Bronchial epithelial cell (primary cell): ENCODE measurements around the gene KIAA0040. TPM values are rescaled to one million over a fixed set of nuclear protein-coding genes. Genes with fewer than 3 reads are reported as not detected.
"Not testable (repeated sequence)": the region's sequence is repeated elsewhere in the genome, so short reads cannot be mapped to it uniquely, and the experiment has no call there.

Experiments used
- DNase-seq: peaks from one replicate; pipeline ENCODE4 v3.0.0-alpha.2; 2010; ENCODE audit warnings: low read depth
- FAIRE-seq: peaks from 2 replicates; lab custom pipeline; 2011; peaks lifted over from hg19 to GRCh38; lab: Jason Lieb, UNC
- H3K27me3 ChIP-seq: 2 replicates; pipeline ENCODE4 v1.5.1; 2011; ENCODE audit warnings: low read length; ENCODE audit not compliant: control insufficient read depth, insufficient read depth
- H3K36me3 ChIP-seq: 2 replicates; pipeline ENCODE4 v1.5.1; 2011; ENCODE audit warnings: low read length; ENCODE audit not compliant: control insufficient read depth, insufficient read depth
- H3K4me3 ChIP-seq: 2 replicates; pipeline ENCODE4 v1.5.1; 2011; ENCODE audit warnings: mild to moderate bottlenecking, low read depth, low read length, control low read depth
- total RNA-seq: library from RNA; depleted of rRNA; stranded (reverse); fragments of >200 nt; gene quantifications from 2 replicates; pipeline ENCODE4 v1.2.1, GENCODE V29; 2014
- TF ChIP-seq, protein P1 (sequence below): IDR thresholded peaks from 2 replicates; pipeline ENCODE4 v1.5.1; 2011; ENCODE audit warnings: mild to moderate bottlenecking, moderate library complexity, low read length, control low read depth, inconsistent platforms; ENCODE audit not compliant: insufficient read depth, severe bottlenecking

Gene KIAA0040
- total RNA-seq, 1 donor from 2014 or later = 3.9 TPM

DNA sequence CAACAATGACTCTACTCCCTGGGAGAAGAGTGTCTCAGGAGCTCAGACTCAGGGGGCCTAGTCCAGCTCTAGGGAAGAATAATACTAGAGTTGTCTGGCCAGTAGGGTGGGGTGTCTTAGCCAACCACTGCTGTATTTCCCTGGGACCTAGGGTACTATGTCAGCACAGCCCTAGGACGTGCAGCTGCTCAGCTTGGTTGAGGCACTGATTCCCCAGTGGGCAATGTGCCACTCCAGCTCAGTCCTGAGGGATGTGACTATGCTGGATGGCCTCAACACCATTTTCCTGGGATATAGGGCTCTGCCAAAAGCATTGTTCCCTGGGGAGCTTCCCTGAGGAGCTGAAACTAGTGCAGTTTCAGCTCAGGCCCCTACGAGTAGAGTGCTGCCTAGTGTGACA lies 77.6 kb downstream of the KIAA0040 start:
- no peaks in the 10 kb centered on the region for H3K36me3 ChIP-seq
- DNase-seq = no peak
- H3K4me3 ChIP-seq = no peak overlapping the region
- FAIRE-seq = no peak
- TF ChIP-seq, protein P1, sequence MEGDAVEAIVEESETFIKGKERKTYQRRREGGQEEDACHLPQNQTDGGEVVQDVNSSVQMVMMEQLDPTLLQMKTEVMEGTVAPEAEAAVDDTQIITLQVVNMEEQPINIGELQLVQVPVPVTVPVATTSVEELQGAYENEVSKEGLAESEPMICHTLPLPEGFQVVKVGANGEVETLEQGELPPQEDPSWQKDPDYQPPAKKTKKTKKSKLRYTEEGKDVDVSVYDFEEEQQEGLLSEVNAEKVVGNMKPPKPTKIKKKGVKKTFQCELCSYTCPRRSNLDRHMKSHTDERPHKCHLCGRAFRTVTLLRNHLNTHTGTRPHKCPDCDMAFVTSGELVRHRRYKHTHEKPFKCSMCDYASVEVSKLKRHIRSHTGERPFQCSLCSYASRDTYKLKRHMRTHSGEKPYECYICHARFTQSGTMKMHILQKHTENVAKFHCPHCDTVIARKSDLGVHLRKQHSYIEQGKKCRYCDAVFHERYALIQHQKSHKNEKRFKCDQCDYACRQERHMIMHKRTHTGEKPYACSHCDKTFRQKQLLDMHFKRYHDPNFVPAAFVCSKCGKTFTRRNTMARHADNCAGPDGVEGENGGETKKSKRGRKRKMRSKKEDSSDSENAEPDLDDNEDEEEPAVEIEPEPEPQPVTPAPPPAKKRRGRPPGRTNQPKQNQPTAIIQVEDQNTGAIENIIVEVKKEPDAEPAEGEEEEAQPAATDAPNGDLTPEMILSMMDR = no peak
- no peaks in the 10 kb centered on the region for H3K27me3 ChIP-seq

- not testable (repeated sequence) for H3K4me3 ChIP-seq, DNase-seq, FAIRE-seq, H3K36me3 ChIP-seq, H3K27me3 ChIP-seq
Measured at GRCh38 chr1:175108331-175108820, 84.2 kb downstream of the KIAA0040 start.

Other genes with a start within 250 kb of the KIAA0040 start
- 44.2 and 155 TPM in 2 replicates for gene CACYBP, start 192.8 kb downstream of the KIAA0040 start, total RNA-seq
- 21.3 and 25.0 TPM in 2 replicates for gene MRPS14, start 169.4 kb downstream of the KIAA0040 start, total RNA-seq
- gene TNN, start 124.9 kb downstream of the KIAA0040 start, total RNA-seq = not detected in 2 replicates